Middle frontal gyrus (tissue), 1 donor: ENCODE results near the gene NR1H2.

Experiments
- DNase-seq: peaks from one replicate; pipeline ENCODE4 v3.0.0-alpha.2; 2015; ENCODE audit warnings: low spot score; ENCODE audit errors: extremely low spot score

The NR1H2 gene

DNA sequence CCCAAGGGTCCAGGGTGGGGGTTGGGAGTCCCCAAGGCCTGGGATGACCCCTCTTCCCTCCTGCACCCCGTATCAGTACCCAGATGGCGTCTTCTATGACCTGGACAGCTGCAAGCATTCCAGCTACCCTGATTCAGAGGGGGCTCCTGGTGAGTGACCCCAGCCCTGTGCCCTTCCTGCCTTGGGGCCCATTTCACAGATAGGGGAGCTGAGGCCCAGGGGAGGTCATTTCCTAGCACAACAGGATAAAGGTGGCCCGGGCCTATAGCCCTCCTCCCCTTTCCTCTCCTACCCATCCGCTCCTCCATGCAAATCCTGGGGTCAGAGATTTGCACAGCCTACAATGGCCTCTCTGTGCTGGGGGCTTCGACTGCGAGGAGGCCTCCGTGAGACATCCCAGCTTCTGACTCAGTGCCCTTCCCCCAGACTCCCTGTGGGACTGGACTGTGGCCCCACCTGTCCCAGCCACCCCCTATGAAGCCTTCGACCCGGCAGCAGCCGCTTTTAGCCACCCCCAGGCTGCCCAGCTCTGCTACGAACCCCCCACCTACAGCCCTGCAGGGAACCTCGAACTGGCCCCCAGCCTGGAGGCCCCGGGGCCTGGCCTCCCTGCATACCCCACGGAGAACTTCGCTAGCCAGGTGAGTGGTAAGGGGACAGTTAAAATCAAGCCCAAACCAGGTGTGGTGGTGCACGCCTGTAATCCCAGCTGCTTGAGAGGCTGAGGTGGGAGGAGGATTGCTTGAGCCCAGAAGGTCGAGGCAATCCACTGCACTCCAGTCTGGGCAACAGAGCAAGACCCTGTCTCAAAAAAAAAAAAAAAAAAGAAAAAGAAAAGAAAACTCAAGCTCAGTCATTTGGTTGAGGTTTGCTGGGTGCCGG lies 46.4 kb downstream of the NR1H2 start:
- DNase-seq, result no peak

- no peak for DNase-seq
Observed at GRCh38 chr19:50423279-50424113, 47.2 kb downstream of the NR1H2 start.

DNA sequence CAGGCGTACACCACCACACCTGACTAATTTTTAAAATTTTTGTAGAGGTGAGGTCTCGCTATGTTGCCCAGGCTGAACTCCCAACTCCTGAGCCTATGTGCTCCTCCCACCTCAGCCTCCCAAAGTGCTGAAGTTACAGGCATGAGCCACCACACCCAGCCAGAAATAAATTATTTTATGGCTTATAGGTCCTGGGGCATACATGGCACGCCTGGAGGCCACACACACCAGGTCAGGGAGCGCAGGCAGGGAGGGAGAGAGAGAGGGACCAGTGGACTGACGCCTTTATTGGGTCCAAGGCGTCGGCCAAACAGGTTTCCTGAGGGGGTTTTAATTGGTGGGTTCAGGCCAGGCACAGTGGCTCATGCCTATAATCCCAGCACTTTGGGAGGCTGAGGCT lies 49.3 kb downstream of the NR1H2 start:
- no peak for DNase-seq

- no peak for DNase-seq
Observed at GRCh38 chr19:50427318-50427925, 51.2 kb downstream of the NR1H2 start.

DNA sequence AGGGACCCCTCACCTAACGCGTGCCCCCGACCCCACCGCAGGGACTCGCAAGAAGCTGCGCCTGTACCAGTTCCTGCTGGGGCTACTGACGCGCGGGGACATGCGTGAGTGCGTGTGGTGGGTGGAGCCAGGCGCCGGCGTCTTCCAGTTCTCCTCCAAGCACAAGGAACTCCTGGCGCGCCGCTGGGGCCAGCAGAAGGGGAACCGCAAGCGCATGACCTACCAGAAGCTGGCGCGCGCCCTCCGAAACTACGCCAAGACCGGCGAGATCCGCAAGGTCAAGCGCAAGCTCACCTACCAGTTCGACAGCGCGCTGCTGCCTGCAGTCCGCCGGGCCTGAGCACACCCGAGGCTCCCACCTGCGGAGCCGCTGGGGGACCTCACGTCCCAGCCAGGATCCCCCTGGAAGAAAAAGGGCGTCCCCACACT lies 51.8 kb downstream of the NR1H2 start:
- peak; percentile 58 for DNase-seq

GRCh38 chr19:50428772-50429463 lies 52.7 kb downstream of the NR1H2 start:
- DNase-seq, result no peak

DNA sequence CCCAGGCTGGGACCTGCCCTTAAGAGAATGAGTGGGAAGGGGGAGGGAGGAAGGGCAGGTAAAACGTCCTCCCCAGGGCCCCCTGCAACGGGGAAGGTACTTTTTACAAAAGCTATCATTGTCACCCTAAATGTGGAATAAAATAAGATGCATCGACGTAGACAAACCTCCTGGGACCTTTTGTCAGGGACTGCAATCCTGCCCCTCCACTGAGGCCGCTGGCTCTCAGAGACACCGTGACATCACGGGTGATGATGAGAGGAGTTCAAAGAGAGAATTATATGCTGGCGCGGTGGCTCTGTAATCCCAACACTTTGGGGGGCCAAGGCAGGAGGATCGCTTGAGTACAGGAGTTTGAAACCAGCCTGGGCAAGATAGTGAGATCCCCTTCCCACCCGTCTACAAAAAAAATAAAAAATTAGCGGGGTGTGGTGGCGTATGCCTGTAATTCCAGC lies 54.7 kb downstream of the NR1H2 start:
- DNase-seq, result no peak

DNA sequence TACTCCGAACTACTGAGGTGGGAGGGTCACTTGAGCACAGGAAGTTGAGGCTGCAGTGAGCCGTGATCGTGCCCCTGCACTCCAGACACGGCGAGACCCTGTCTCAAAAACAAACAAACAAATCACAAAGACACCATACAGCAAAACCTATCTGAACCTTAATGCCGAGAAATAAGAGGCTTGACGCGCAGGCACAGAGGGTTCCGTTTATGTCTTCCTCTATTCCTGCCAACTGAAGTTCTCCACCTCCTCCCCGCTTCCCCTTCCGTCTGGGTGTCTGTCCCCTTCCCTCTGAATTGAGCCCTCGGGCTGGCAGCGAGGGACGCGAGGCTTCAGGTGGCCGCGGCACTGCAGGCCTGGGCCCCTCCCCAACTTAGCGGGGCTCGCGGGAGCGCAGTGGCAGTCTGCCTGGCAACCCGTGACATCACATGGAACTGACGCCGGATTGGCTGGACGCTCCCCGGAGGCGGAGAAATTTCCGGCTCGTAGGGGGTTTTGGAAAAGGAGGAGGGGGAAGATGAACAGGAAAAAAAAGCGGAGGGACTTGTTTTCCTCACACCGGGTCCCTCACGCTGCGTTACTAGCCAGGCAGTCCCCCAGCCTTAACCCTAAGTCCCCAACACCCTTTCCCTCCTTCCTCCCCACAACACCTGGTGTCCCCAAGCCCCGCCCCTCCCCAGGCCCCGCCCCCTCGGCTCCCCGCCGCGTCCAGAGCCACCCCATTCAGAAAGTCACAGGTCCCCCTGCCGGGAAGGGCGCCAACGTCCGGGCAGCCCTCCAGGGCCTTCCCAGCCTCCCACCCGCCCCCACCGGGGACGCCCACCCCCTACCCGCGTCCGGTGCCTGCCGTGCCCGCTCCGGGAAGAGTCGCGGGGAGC lies 55.3 kb downstream of the NR1H2 start:
- DNase-seq, result peak; percentile 68

- DNase-seq, result no peak
Observed at GRCh38 chr19:50432221-50433028, 56.2 kb downstream of the NR1H2 start, which contains the start of gene MYBPC2. TSS of gene MYBPC2 (plus strand) at chr19:50432892. CDS start at chr19:50432954, 62 bp downstream.
